ENCODE results near the gene INPP5J. TPM values are rescaled to one million over a fixed set of nuclear protein-coding genes. Genes with fewer than 3 reads are reported as not detected.

INPP5J gene
- total and polyA plus RNA-seq, 2 of the 13 experiments (the other 11 are each of a cell fraction or from before 2014, with no cell fraction given): 0.24 to 1.1 TPM

GRCh38 chr22:31080848-31081649, 41.7 kb upstream of the INPP5J start, which contains the start of gene SMTN (continued):
- TF ChIP-seq GMEB1 (CRISPR knock-in tag; IDR thresholded peaks at IDR 0.05; ENCODE audit: borderline replicate concordance): peak; percentile 48
- TF ChIP-seq ZNF567 (CRISPR knock-in tag; IDR thresholded peaks at IDR 0.05; ENCODE audit: borderline replicate concordance): peak; percentile 81; the same call in 1 of the 2 replicates
- peak; percentile 81; the same call in 1 of the 2 replicates for TF ChIP-seq SP5 (CRISPR knock-in tag; IDR thresholded peaks at IDR 0.05; ENCODE audit: borderline replicate concordance, low read depth)
- TF ChIP-seq, protein P1, sequence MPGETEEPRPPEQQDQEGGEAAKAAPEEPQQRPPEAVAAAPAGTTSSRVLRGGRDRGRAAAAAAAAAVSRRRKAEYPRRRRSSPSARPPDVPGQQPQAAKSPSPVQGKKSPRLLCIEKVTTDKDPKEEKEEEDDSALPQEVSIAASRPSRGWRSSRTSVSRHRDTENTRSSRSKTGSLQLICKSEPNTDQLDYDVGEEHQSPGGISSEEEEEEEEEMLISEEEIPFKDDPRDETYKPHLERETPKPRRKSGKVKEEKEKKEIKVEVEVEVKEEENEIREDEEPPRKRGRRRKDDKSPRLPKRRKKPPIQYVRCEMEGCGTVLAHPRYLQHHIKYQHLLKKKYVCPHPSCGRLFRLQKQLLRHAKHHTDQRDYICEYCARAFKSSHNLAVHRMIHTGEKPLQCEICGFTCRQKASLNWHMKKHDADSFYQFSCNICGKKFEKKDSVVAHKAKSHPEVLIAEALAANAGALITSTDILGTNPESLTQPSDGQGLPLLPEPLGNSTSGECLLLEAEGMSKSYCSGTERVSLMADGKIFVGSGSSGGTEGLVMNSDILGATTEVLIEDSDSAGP (CRISPR knock-in tag; IDR thresholded peaks at IDR 0.05; ENCODE audit: borderline replicate concordance): peak; percentile 59; the same call in 1 of the 2 replicates
- no peak for TF ChIP-seq CENPBD1 (CRISPR knock-in tag; IDR thresholded peaks at IDR 0.05; ENCODE audit: borderline replicate concordance, low read depth)
- TF ChIP-seq, protein P2, sequence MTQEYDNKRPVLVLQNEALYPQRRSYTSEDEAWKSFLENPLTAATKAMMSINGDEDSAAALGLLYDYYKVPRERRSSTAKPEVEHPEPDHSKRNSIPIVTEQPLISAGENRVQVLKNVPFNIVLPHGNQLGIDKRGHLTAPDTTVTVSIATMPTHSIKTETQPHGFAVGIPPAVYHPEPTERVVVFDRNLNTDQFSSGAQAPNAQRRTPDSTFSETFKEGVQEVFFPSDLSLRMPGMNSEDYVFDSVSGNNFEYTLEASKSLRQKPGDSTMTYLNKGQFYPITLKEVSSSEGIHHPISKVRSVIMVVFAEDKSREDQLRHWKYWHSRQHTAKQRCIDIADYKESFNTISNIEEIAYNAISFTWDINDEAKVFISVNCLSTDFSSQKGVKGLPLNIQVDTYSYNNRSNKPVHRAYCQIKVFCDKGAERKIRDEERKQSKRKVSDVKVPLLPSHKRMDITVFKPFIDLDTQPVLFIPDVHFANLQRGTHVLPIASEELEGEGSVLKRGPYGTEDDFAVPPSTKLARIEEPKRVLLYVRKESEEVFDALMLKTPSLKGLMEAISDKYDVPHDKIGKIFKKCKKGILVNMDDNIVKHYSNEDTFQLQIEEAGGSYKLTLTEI (CRISPR knock-in tag; conservative IDR thresholded peaks at IDR 0.05): no peak
- TF ChIP-seq, protein P3, sequence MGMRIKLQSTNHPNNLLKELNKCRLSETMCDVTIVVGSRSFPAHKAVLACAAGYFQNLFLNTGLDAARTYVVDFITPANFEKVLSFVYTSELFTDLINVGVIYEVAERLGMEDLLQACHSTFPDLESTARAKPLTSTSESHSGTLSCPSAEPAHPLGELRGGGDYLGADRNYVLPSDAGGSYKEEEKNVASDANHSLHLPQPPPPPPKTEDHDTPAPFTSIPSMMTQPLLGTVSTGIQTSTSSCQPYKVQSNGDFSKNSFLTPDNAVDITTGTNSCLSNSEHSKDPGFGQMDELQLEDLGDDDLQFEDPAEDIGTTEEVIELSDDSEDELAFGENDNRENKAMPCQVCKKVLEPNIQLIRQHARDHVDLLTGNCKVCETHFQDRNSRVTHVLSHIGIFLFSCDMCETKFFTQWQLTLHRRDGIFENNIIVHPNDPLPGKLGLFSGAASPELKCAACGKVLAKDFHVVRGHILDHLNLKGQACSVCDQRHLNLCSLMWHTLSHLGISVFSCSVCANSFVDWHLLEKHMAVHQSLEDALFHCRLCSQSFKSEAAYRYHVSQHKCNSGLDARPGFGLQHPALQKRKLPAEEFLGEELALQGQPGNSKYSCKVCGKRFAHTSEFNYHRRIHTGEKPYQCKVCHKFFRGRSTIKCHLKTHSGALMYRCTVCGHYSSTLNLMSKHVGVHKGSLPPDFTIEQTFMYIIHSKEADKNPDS (CRISPR knock-in tag; IDR thresholded peaks at IDR 0.05): no peak
- TF ChIP-seq ZNF724P (CRISPR knock-in tag; IDR thresholded peaks at IDR 0.05; ENCODE audit: borderline replicate concordance): no peak
- no peak for TF ChIP-seq ZMYM3 (CRISPR knock-in tag; IDR thresholded peaks at IDR 0.05)
- peak; percentile 26; the same call in 1 of the 2 replicates for TF ChIP-seq MAX (IDR thresholded peaks at IDR 0.05)
- TF ChIP-seq, protein P4, sequence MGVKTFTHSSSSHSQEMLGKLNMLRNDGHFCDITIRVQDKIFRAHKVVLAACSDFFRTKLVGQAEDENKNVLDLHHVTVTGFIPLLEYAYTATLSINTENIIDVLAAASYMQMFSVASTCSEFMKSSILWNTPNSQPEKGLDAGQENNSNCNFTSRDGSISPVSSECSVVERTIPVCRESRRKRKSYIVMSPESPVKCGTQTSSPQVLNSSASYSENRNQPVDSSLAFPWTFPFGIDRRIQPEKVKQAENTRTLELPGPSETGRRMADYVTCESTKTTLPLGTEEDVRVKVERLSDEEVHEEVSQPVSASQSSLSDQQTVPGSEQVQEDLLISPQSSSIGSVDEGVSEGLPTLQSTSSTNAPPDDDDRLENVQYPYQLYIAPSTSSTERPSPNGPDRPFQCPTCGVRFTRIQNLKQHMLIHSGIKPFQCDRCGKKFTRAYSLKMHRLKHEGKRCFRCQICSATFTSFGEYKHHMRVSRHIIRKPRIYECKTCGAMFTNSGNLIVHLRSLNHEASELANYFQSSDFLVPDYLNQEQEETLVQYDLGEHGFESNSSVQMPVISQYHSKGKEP (CRISPR knock-in tag; IDR thresholded peaks at IDR 0.05): no peak
- TF ChIP-seq NR3C1 (CRISPR knock-in tag; IDR thresholded peaks at IDR 0.05): no peak
